ENCODE results near the gene TP53I13. TPM values are rescaled to one million over a fixed set of nuclear protein-coding genes. Genes with fewer than 3 reads are reported as not detected.

Gene TP53I13
- total and polyA plus RNA-seq, 2 donors (not counting 3 experiments of a cell fraction or from before 2014, with no cell fraction given), result 41.1 to 42.7 TPM

DNA sequence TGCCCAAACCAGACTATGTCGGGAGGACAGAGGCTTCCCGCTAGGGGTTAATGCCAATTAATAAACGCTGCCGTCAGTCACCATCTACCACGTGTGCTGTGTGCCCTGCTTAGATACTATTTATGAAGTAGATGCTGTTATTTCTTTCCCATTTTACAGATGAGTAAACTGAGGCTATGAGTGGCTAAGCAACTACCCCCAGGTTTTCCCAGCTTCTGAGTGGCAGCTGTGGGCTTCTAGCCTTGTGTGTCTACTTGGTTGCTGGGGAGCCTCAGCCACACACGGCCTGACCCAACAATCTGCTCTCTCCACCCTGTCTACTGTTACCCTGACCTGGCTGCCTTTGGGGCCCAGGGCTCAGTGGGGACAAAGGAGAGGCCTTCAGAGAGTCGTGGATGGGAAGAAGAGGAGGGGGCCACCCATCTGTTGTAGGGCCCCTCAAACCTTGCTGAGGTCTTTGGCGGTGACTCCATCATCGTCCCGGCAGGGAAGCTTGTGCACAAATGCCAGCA is 13.8 kb downstream of the TP53I13 start:
- dilution Hi-C loops (cut with MboI; ENCODE audit: extremely low pct_ligation_motif_present, low sequenced_read_pairs) (no loop called here), intact Hi-C loops (cut with micrococcal nuclease) (no loop called here)
- Histone ChIP-seq H3K9me3 (replicated peaks; ENCODE audit: control insufficient read depth, insufficient read depth, low read length) (no peaks in the 10 kb centered on the region), H3K4me3 (replicated peaks in 1 of 3; ENCODE audit: insufficient read depth in 1 of 3, low read depth in 1 of 3, low read length in 3 of 3) (no peak overlapping the region), H3K27me3 (ENCODE audit: control insufficient read depth in 2 of 2, insufficient read depth in 2 of 2, low read length in 2 of 2) (no peaks in the 10 kb centered on the region), H3K9me1 (replicated peaks; ENCODE audit: control insufficient read depth, extremely low read depth, insufficient read depth, low read length) (no peaks in the 10 kb centered on the region), H3K27ac (ENCODE audit: insufficient read depth, low read depth, low read length) (no peak overlapping the region), H3K4me2 (ENCODE audit: insufficient read depth, low read length) (no peak overlapping the region), H4K20me1 (replicated peaks; ENCODE audit: control insufficient read depth, extremely low read depth, insufficient read depth, low read length) (no peaks in the 10 kb centered on the region), H3K4me1 (ENCODE audit: control insufficient read depth, extremely low read depth, insufficient read depth, low read length) (peaks cover 36% of the 10 kb centered on the region), H3K9ac (replicated peaks; ENCODE audit: extremely low read depth, insufficient read depth, low read length) (no peak overlapping the region), H3K79me2 (ENCODE audit: control insufficient read depth, insufficient read depth, low read length) (peaks cover 59% of the 10 kb centered on the region), H3K36me3 (ENCODE audit: control insufficient read depth in 2 of 2, extremely low read depth in 1 of 2, insufficient read depth in 2 of 2, low read length in 2 of 2) (peaks cover 18 to 36% of the 10 kb centered on the region in 2 experiments), H2AFZ (ENCODE audit: low read depth, low read length) (no peak overlapping the region)
- POLR2A ChIA-PET, result no interaction called here
- no TSS peak for BruUV-seq (replicated peaks)
- DNase-seq (ENCODE audit: low read depth, low spot score), result no peak
- TF ChIP-seq MYC (IDR thresholded peaks at IDR 0.05; ENCODE audit: low read depth, low read length), result no peak
- no peak for TF ChIP-seq JUN (IDR thresholded peaks at IDR 0.05; ENCODE audit: borderline replicate concordance, insufficient read depth, insufficient read length, low read depth)
- TF ChIP-seq, protein P1, sequence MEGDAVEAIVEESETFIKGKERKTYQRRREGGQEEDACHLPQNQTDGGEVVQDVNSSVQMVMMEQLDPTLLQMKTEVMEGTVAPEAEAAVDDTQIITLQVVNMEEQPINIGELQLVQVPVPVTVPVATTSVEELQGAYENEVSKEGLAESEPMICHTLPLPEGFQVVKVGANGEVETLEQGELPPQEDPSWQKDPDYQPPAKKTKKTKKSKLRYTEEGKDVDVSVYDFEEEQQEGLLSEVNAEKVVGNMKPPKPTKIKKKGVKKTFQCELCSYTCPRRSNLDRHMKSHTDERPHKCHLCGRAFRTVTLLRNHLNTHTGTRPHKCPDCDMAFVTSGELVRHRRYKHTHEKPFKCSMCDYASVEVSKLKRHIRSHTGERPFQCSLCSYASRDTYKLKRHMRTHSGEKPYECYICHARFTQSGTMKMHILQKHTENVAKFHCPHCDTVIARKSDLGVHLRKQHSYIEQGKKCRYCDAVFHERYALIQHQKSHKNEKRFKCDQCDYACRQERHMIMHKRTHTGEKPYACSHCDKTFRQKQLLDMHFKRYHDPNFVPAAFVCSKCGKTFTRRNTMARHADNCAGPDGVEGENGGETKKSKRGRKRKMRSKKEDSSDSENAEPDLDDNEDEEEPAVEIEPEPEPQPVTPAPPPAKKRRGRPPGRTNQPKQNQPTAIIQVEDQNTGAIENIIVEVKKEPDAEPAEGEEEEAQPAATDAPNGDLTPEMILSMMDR (IDR thresholded peaks at IDR 0.05; ENCODE audit: extremely low read depth in 1 of 2, insufficient read depth in 1 of 2, low read depth in 1 of 2, low read length in 2 of 2), result no peak
- TF ChIP-seq FOS (IDR thresholded peaks at IDR 0.05; ENCODE audit: borderline replicate concordance, insufficient read depth, low read length), result no peak
- no peak for TF ChIP-seq POLR2AphosphoS5 (IDR thresholded peaks at IDR 0.05; ENCODE audit: insufficient read depth, low read depth, low read length)
- TF ChIP-seq, protein P2, sequence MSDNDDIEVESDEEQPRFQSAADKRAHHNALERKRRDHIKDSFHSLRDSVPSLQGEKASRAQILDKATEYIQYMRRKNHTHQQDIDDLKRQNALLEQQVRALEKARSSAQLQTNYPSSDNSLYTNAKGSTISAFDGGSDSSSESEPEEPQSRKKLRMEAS (IDR thresholded peaks at IDR 0.05; ENCODE audit: insufficient read depth, insufficient read length), result no peak
- no peak for TF ChIP-seq GATA2 (IDR thresholded peaks at IDR 0.05; ENCODE audit: insufficient read depth, insufficient read length, low read depth, low read length)
- TF ChIP-seq POLR2A (IDR thresholded peaks at IDR 0.05; ENCODE audit: low read depth, low read length), result no peak
- FAIRE-seq, result no peak
- CTCF ChIA-PET, result interaction anchor here (0.8 to 9.4 kb wide), 5 partner anchors 10 to 511 kb away, joined by 3 to 152 read pairs (median 15); partner anchors contain the start of genes ABHD15 and ANKRD13B
